WTC11 (cell line): ENCODE data around the gene RHEB. TPM values are rescaled to one million over a fixed set of nuclear protein-coding genes. Genes with fewer than 3 reads are reported as not detected.

Experiments
- ATAC-seq: fragments of 200-7000 bp; cut with Tn5 transposase; 2 replicates; pipeline ENCODE4 v1.10.0; 2021; ENCODE audit warnings: mild to moderate bottlenecking, moderate library complexity
- CTCF ChIA-PET: fragments of 300-600 bp; sonication (Branson Sonifier 250); formaldehyde crosslinking; loops from one replicate; lab custom pipeline; 2021; ENCODE audit warnings: antibody characterized with exemption; lab: Charles Lee
- POLR2A ChIA-PET: fragments of 350-600 bp; sonication (Branson Sonifier 250); formaldehyde crosslinking; loops from one replicate; lab custom pipeline; 2021; ENCODE audit warnings: antibody characterized with exemption; lab: Charles Lee
- DNase-seq: peaks from one replicate; pipeline ENCODE4 v3.0.0; 2021; ENCODE audit warnings: low spot score
- H3K27ac Mint-ChIP-seq: 2 replicates; pipeline ENCODE4 v1.8.0; 2021; ENCODE audit warnings: mixed read lengths
- H3K27me3 Mint-ChIP-seq: 2 replicates; pipeline ENCODE4 v1.8.0; 2021; ENCODE audit warnings: low read depth, mild to moderate bottlenecking, moderate library complexity, mixed read lengths
- H3K36me3 Mint-ChIP-seq: 2 replicates; pipeline ENCODE4 v1.8.0; 2021; ENCODE audit warnings: mixed read lengths
- H3K4me1 Mint-ChIP-seq: 2 replicates; pipeline ENCODE4 v1.8.0; 2022; ENCODE audit warnings: mixed read lengths
- H3K4me3 Mint-ChIP-seq: 2 replicates; pipeline ENCODE4 v1.8.0; 2021; ENCODE audit warnings: mild to moderate bottlenecking, moderate library complexity, mixed read lengths
- H3K9me3 Mint-ChIP-seq: 2 replicates; pipeline ENCODE4 v1.8.0; 2021; ENCODE audit warnings: mixed read lengths
- CREM ChIP-seq: sonication (generic); formaldehyde crosslinking; IDR thresholded peaks from 2 replicates; pipeline ENCODE4 v1.8.1; 2022; ENCODE audit warnings: mild to moderate bottlenecking, missing genetic modification reagents, moderate library complexity
- KAT7 ChIP-seq: sonication (generic); formaldehyde crosslinking; IDR thresholded peaks from 2 replicates; pipeline ENCODE4 v1.8.1; 2023; ENCODE audit warnings: missing genetic modification reagents, mild to moderate bottlenecking, borderline replicate concordance
- MXD4 ChIP-seq: fragments of 250-450 bp; sonication (Bioruptor Pico); IDR thresholded peaks from 2 replicates; pipeline ENCODE4 v1.8.0; 2021; ENCODE audit warnings: mild to moderate bottlenecking, moderate library complexity, borderline replicate concordance
- MYBL2 ChIP-seq: sonication (generic); formaldehyde crosslinking; IDR thresholded peaks from 2 replicates; pipeline ENCODE4 v1.8.1; 2023; ENCODE audit warnings: mild to moderate bottlenecking, moderate library complexity, missing genetic modification reagents
- NFE2L1 ChIP-seq: sonication (generic); formaldehyde crosslinking; IDR thresholded peaks from 2 replicates; pipeline ENCODE4 v1.8.1; 2023; ENCODE audit warnings: missing genetic modification reagents
- NFYB ChIP-seq: sonication (generic); formaldehyde crosslinking; conservative IDR thresholded peaks from 2 replicates; pipeline ENCODE4 v1.8.0; 2022; ENCODE audit warnings: low read depth, missing genetic modification reagents
- NR3C1 ChIP-seq: sonication (generic); formaldehyde crosslinking; conservative IDR thresholded peaks from 2 replicates; pipeline ENCODE4 v1.8.1; 2023; ENCODE audit warnings: low read depth, mild to moderate bottlenecking, missing genetic modification reagents
- OVOL2 ChIP-seq: fragments of 250-450 bp; sonication (Bioruptor Pico); IDR thresholded peaks from 2 replicates; pipeline ENCODE4 v1.9.0; 2021; ENCODE audit warnings: mild to moderate bottlenecking, borderline replicate concordance
- RORB ChIP-seq: fragments of 250-450 bp; sonication (Bioruptor Pico); IDR thresholded peaks from 2 replicates; pipeline ENCODE4 v1.9.0; 2021; ENCODE audit warnings: mild to moderate bottlenecking
- TCF7 ChIP-seq: sonication (generic); formaldehyde crosslinking; IDR thresholded peaks from 2 replicates; pipeline ENCODE4 v1.8.0; 2022; ENCODE audit warnings: mild to moderate bottlenecking, low read depth, missing genetic modification reagents, moderate library complexity
- ZNF121 ChIP-seq: sonication (generic); formaldehyde crosslinking; IDR thresholded peaks from 2 replicates; pipeline ENCODE4 v1.8.0; 2023; ENCODE audit warnings: missing genetic modification reagents
- ZNF232 ChIP-seq: sonication (generic); formaldehyde crosslinking; IDR thresholded peaks from 2 replicates; pipeline ENCODE4 v1.8.0; 2022; ENCODE audit warnings: mild to moderate bottlenecking, missing genetic modification reagents
- total RNA-seq: library from RNA; stranded (reverse); gene quantifications from 3 replicates; pipeline ENCODE4 v1.2.3, GENCODE V29; 2021
- TF ChIP-seq, protein P1 (sequence below): fragments of 250-450 bp; sonication (Bioruptor Pico); conservative IDR thresholded peaks from 2 replicates; pipeline ENCODE4 v1.9.0; 2021; ENCODE audit warnings: mild to moderate bottlenecking
- TF ChIP-seq, protein P2 (sequence below): sonication (generic); formaldehyde crosslinking; IDR thresholded peaks from 2 replicates; pipeline ENCODE4 v1.8.1; 2023; ENCODE audit warnings: mild to moderate bottlenecking, missing genetic modification reagents, moderate library complexity
- TF ChIP-seq, protein P3 (sequence below): sonication (generic); formaldehyde crosslinking; IDR thresholded peaks from 2 replicates; pipeline ENCODE4 v1.8.1; 2023; ENCODE audit warnings: mild to moderate bottlenecking, moderate library complexity, missing genetic modification reagents
- TF ChIP-seq, protein P4 (sequence below): sonication (generic); formaldehyde crosslinking; IDR thresholded peaks from 2 replicates; pipeline ENCODE4 v1.8.1; 2023; ENCODE audit warnings: mild to moderate bottlenecking, missing genetic modification reagents, borderline replicate concordance
- TF ChIP-seq, protein P5 (sequence below): sonication (generic); formaldehyde crosslinking; IDR thresholded peaks from 2 replicates; pipeline ENCODE4 v1.8.0; 2022; ENCODE audit warnings: mild to moderate bottlenecking, missing genetic modification reagents
- TF ChIP-seq, protein P6 (sequence below): sonication (generic); formaldehyde crosslinking; IDR thresholded peaks from 2 replicates; pipeline ENCODE4 v1.8.1; 2023; ENCODE audit warnings: mild to moderate bottlenecking, missing genetic modification reagents
- TF ChIP-seq, protein P7 (sequence below): sonication (generic); formaldehyde crosslinking; IDR thresholded peaks from 2 replicates; pipeline ENCODE4 v1.8.0; 2022; ENCODE audit warnings: mild to moderate bottlenecking, missing genetic modification reagents

RHEB gene
- total RNA-seq, 1 experiment from 2014 or later, result 133 TPM

DNA sequence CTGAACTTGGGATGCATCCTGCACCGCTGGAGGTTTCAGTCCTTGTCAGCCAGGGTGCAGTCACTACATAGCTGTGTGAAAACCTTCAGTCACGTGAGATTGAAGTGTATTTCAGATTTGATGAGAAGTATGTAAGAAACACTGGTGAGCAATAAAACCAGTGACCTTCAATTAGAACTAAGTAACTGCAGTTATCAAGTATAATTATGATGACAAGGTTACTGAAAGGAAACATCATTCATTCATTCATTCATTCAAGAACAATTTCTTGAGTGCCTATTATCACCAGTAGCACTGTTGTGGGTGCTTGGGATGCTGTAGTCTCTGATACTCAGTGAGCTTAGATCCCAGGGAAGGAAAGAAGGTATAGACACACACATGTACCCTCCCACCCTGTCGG lies 33.6 kb downstream of the RHEB start (continued):
- TF ChIP-seq, protein P1, sequence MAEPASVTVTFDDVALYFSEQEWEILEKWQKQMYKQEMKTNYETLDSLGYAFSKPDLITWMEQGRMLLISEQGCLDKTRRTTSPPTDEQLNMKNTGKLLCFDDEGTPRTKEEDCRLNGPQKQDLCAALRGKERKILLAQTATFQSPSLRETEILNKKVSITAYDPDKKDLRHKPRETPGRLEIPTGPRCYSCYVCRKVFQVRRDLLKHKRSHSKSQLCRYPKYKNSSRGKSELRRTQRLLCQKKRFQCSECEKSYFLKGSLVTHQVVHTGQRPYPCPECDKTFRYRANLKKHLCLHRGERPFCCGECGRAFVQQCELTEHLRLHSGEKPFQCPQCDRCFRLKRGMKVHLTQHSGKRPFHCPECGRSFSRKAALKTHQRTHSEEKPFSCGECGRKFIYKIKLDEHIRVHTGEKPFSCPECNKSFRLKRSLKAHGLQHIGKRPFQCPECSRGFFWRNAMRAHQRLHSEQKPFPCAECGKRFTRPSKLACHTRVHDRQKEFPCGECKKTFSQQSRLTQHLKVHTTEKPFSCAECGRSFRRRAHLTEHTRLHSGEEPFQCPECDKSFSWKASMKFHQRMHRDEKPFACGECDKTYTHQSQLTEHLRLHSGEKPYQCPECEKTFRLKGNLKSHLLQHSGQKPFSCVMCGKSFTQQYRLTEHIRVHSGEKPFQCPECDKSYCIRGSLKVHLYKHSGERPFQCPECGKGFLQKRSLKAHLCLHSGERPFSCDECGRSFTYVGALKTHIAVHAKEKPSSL (CRISPR knock-in tag), result no peak
- TF ChIP-seq, protein P2, sequence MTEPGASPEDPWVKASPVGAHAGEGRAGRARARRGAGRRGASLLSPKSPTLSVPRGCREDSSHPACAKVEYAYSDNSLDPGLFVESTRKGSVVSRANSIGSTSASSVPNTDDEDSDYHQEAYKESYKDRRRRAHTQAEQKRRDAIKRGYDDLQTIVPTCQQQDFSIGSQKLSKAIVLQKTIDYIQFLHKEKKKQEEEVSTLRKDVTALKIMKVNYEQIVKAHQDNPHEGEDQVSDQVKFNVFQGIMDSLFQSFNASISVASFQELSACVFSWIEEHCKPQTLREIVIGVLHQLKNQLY (CRISPR knock-in tag), result no peak
- TF ChIP-seq, all 79 proteins: peak for 0

DNA sequence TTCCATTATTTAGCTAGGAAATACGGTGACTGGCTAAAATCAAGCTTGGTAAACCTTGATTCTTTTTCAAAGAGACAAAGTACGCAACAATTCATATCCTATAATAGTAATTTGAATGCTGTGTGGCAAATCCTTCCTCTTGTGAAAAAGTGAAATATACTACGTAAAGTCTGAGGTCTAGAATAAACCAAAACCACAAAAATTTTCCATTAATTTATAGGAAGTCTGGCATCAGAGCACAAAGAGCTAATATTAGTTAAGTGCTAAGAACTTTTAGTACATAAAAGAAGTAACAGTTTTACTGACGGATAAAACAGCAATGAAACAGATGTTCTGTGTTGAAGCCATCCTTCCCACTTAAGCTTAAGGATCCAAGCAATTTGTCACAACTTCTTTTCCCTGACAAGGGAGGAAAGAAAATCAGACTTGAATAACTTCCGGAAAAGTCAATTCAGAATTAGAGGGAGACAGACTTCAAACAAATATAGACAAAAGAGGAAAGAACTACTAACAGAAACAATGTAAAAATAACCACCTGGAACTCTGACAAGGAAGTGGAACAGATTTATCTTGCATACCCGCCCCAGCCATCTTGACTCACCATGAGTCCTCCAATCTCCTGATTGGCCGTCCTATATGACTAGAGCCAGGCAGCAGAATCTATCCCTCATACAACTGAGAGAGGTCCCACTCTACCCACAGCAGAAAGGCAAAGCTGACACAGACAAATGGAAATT lies 34.6 kb downstream of the RHEB start:
- DNase-seq, result no peak
- ATAC-seq, result no peak
- Mint-ChIP-seq H3K4me3 (no peak overlapping the region), H3K27ac (peak overlapping the region; percentile 34; the same call in 1 of the 2 replicates), H3K36me3 (peaks cover 79% of the 10 kb centered on the region), H3K4me1 (peaks cover 46% of the 10 kb centered on the region), H3K27me3 (no peaks in the 10 kb centered on the region), H3K9me3 (no peaks in the 10 kb centered on the region)
- no peak for TF ChIP-seq TCF7 (CRISPR knock-in tag)
- TF ChIP-seq OVOL2 (CRISPR knock-in tag), result no peak
- TF ChIP-seq, protein P3, sequence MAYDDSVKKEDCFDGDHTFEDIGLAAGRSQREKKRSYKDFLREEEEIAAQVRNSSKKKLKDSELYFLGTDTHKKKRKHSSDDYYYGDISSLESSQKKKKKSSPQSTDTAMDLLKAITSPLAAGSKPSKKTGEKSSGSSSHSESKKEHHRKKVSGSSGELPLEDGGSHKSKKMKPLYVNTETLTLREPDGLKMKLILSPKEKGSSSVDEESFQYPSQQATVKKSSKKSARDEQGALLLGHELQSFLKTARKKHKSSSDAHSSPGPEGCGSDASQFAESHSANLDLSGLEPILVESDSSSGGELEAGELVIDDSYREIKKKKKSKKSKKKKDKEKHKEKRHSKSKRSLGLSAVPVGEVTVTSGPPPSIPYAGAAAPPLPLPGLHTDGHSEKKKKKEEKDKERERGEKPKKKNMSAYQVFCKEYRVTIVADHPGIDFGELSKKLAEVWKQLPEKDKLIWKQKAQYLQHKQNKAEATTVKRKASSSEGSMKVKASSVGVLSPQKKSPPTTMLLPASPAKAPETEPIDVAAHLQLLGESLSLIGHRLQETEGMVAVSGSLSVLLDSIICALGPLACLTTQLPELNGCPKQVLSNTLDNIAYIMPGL (CRISPR knock-in tag), result no peak
- TF ChIP-seq, protein P4, sequence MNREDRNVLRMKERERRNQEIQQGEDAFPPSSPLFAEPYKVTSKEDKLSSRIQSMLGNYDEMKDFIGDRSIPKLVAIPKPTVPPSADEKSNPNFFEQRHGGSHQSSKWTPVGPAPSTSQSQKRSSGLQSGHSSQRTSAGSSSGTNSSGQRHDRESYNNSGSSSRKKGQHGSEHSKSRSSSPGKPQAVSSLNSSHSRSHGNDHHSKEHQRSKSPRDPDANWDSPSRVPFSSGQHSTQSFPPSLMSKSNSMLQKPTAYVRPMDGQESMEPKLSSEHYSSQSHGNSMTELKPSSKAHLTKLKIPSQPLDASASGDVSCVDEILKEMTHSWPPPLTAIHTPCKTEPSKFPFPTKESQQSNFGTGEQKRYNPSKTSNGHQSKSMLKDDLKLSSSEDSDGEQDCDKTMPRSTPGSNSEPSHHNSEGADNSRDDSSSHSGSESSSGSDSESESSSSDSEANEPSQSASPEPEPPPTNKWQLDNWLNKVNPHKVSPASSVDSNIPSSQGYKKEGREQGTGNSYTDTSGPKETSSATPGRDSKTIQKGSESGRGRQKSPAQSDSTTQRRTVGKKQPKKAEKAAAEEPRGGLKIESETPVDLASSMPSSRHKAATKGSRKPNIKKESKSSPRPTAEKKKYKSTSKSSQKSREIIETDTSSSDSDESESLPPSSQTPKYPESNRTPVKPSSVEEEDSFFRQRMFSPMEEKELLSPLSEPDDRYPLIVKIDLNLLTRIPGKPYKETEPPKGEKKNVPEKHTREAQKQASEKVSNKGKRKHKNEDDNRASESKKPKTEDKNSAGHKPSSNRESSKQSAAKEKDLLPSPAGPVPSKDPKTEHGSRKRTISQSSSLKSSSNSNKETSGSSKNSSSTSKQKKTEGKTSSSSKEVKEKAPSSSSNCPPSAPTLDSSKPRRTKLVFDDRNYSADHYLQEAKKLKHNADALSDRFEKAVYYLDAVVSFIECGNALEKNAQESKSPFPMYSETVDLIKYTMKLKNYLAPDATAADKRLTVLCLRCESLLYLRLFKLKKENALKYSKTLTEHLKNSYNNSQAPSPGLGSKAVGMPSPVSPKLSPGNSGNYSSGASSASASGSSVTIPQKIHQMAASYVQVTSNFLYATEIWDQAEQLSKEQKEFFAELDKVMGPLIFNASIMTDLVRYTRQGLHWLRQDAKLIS (CRISPR knock-in tag), result no peak
- TF ChIP-seq, protein P5, sequence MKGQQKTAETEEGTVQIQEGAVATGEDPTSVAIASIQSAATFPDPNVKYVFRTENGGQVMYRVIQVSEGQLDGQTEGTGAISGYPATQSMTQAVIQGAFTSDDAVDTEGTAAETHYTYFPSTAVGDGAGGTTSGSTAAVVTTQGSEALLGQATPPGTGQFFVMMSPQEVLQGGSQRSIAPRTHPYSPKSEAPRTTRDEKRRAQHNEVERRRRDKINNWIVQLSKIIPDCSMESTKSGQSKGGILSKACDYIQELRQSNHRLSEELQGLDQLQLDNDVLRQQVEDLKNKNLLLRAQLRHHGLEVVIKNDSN (CRISPR knock-in tag), result no peak
- TF ChIP-seq NFYB (CRISPR knock-in tag), result no peak
- TF ChIP-seq RORB (CRISPR knock-in tag), result no peak
- no peak for TF ChIP-seq CREM (CRISPR knock-in tag)
- no peak for TF ChIP-seq KAT7
- no peak for TF ChIP-seq ZNF232 (CRISPR knock-in tag)
- TF ChIP-seq, protein P1 (CRISPR knock-in tag), result no peak
- TF ChIP-seq NFE2L1, result no peak
- TF ChIP-seq, protein P6, sequence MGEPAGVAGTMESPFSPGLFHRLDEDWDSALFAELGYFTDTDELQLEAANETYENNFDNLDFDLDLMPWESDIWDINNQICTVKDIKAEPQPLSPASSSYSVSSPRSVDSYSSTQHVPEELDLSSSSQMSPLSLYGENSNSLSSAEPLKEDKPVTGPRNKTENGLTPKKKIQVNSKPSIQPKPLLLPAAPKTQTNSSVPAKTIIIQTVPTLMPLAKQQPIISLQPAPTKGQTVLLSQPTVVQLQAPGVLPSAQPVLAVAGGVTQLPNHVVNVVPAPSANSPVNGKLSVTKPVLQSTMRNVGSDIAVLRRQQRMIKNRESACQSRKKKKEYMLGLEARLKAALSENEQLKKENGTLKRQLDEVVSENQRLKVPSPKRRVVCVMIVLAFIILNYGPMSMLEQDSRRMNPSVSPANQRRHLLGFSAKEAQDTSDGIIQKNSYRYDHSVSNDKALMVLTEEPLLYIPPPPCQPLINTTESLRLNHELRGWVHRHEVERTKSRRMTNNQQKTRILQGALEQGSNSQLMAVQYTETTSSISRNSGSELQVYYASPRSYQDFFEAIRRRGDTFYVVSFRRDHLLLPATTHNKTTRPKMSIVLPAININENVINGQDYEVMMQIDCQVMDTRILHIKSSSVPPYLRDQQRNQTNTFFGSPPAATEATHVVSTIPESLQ (CRISPR knock-in tag), result no peak
- TF ChIP-seq MXD4 (CRISPR knock-in tag), result no peak
- TF ChIP-seq ZNF121, result no peak
- TF ChIP-seq, protein P7, sequence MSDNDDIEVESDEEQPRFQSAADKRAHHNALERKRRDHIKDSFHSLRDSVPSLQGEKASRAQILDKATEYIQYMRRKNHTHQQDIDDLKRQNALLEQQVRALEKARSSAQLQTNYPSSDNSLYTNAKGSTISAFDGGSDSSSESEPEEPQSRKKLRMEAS, result no peak
- TF ChIP-seq, protein P2 (CRISPR knock-in tag), result no peak
- no peak for TF ChIP-seq MYBL2 (CRISPR knock-in tag)
- no peak for TF ChIP-seq NR3C1 (CRISPR knock-in tag)
- ChIA-PET POLR2A (no interaction called here), CTCF (no interaction called here)
